ENCODE results near the gene BYSL.

BYSL gene

DNA sequence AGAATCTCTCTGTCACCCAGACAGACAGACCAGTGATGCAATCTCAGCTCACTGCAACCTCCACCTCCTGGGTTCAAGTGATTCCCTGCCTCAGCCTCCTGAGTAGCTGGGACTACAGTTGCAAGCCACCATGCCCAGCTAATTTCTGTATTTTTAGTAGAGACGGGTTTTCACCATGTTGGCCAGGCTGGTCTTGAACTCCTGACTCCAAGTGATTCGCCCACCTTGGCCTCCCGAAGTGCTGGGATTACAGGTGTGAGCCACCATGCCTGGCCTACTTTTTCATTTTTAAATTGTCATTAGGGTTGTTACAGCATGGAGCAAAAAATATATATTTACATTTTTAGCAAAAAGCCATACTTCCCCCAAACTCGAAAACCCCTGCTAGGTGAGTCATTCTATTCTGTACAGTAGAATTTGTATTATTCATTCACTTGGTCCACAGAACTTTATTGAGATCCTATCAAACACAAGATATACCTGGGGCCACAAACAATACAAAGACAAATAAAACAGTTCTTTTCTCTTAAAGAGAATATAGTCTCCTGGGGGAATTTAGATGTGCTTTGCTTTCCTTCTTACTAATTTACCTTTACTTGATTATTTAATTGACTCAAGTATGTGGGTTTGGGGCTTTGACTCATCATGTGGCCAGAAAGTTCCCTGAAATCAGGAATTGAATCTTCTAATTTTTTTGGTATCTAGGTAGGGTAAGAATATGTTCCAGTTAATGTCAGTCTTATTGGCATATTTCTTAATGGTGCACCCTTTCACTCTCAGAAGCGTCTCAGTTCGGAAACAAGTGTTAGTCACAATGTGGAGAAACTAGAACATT, 36.9 kb downstream of the BYSL start:
- no peak for DNase-seq (ENCODE audit: low spot score)
- H3K27me3 ChIP-seq (ENCODE audit: insufficient read depth, poor library complexity, severe bottlenecking), result no peaks in the 10 kb centered on the region
- TF ChIP-seq, protein P1, sequence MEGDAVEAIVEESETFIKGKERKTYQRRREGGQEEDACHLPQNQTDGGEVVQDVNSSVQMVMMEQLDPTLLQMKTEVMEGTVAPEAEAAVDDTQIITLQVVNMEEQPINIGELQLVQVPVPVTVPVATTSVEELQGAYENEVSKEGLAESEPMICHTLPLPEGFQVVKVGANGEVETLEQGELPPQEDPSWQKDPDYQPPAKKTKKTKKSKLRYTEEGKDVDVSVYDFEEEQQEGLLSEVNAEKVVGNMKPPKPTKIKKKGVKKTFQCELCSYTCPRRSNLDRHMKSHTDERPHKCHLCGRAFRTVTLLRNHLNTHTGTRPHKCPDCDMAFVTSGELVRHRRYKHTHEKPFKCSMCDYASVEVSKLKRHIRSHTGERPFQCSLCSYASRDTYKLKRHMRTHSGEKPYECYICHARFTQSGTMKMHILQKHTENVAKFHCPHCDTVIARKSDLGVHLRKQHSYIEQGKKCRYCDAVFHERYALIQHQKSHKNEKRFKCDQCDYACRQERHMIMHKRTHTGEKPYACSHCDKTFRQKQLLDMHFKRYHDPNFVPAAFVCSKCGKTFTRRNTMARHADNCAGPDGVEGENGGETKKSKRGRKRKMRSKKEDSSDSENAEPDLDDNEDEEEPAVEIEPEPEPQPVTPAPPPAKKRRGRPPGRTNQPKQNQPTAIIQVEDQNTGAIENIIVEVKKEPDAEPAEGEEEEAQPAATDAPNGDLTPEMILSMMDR (IDR thresholded peaks at IDR 0.05; ENCODE audit: poor library complexity, severe bottlenecking), result no peak

DNA sequence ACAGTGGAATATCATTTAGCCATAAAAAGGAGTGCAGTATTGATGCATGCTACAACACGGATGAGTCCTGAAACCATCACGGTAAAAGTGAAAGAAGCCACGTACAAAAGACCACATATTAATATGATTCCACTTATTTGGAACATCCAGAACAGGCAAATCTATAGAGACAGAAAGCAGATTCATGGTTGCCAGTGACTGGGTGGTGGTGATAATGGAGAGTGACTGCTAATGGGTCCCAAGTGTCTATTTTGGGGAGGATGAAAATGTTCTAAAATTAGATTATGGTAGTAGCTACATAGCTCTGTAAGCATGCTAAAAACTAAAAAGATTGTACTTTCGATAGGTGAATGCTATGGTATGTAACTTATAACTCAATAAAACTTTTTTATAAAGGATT, 38.7 kb downstream of the BYSL start:
- Histone ChIP-seq H3K9me3 (ENCODE audit: severe bottlenecking) (no peaks in the 10 kb centered on the region), H3K36me3 (ENCODE audit: low read depth) (no peaks in the 10 kb centered on the region), H3K27ac (ENCODE audit: poor library complexity, severe bottlenecking) (no peak overlapping the region), H3K4me1 (ENCODE audit: insufficient read depth, poor library complexity, severe bottlenecking) (no peaks in the 10 kb centered on the region), H3K27me3 (ENCODE audit: insufficient read depth, poor library complexity, severe bottlenecking) (no peaks in the 10 kb centered on the region), H3K4me3 (ENCODE audit: severe bottlenecking) (no peak overlapping the region)
- TF ChIP-seq, protein P1 (IDR thresholded peaks at IDR 0.05; ENCODE audit: poor library complexity, severe bottlenecking), result no peak
- no peak for ATAC-seq (ENCODE audit: low read depth)
- no peak for DNase-seq (ENCODE audit: low spot score)

More for the DNA sequence above, 36.9 kb downstream of the BYSL start:
- Histone ChIP-seq H3K4me3 (ENCODE audit: severe bottlenecking) (no peak overlapping the region), H3K9me3 (ENCODE audit: severe bottlenecking) (no peaks in the 10 kb centered on the region), H3K36me3 (ENCODE audit: low read depth) (no peaks in the 10 kb centered on the region), H3K27ac (ENCODE audit: poor library complexity, severe bottlenecking) (no peak overlapping the region), H3K4me1 (ENCODE audit: insufficient read depth, poor library complexity, severe bottlenecking) (no peaks in the 10 kb centered on the region)
- no peak for ATAC-seq (ENCODE audit: low read depth)

DNA sequence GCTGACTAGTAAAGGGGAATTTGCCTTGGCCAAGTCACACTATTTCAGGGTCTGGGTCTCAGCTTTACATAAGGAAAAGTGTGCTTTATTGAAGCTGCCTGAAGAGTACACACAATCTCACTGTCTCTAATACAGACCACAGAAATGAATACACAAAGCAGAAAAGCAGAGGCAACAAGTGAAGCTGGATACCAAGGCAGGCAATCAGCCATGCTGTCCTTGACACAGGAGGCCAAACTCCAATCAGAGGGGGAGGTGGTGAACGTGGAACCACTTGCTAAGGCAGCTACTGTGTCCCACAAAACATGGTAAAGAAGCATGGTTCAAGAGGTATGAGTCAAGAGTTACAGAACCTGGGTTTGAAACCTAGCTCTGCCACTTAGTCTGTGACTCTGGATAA, 42.1 kb downstream of the BYSL start:
- no peak overlapping the region for H3K27ac ChIP-seq (ENCODE audit: poor library complexity, severe bottlenecking)
- no peak for DNase-seq (ENCODE audit: low spot score)
- no peak for ATAC-seq (ENCODE audit: low read depth)
- H3K36me3 ChIP-seq (ENCODE audit: low read depth), result no peaks in the 10 kb centered on the region
- TF ChIP-seq, protein P1 (IDR thresholded peaks at IDR 0.05; ENCODE audit: poor library complexity, severe bottlenecking), result no peak
- H3K9me3 ChIP-seq (ENCODE audit: severe bottlenecking), result no peaks in the 10 kb centered on the region
- H3K4me1 ChIP-seq (ENCODE audit: insufficient read depth, poor library complexity, severe bottlenecking), result peaks cover 21% of the 10 kb centered on the region
- no peaks in the 10 kb centered on the region for H3K27me3 ChIP-seq (ENCODE audit: insufficient read depth, poor library complexity, severe bottlenecking)
- no peak overlapping the region for H3K4me3 ChIP-seq (ENCODE audit: severe bottlenecking)

DNA sequence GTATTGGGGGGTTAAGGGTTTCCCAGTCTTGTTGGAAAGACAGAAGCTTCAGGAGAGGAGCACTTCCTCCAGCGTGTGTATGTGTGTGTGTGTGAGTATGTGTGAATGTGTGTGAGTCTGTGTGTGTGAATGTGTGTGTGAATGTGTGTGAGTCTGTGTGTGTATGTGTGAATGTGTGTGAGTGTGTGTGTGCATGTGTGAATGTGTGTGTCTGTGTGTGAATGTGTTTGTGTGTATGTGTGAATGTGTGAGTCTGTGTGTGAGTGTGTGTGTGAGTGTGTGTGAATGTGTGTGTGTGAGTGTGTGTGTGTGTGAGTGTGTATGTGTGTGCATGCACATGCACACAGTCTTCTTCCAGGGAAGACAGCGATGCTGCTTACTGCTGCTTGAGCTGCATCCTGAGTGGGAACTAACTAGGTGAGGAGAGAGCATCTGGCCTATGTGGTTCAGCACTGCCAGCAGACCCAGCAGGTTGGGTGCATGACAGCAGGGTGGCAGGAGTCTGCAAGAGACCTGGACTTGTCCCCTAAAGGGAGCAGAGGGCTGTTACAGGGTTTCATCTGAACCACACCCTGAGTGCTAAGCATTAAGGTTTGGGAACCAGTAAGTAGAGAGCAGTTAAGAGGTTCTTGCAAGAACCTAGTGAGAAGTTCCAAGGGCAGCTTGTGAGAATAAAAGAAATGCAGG, 43.0 kb downstream of the BYSL start:
- no peak overlapping the region for H3K27ac ChIP-seq (ENCODE audit: poor library complexity, severe bottlenecking)
- no peaks in the 10 kb centered on the region for H3K36me3 ChIP-seq (ENCODE audit: low read depth)
- H3K4me1 ChIP-seq (ENCODE audit: insufficient read depth, poor library complexity, severe bottlenecking), result peaks cover 21% of the 10 kb centered on the region
- ATAC-seq (ENCODE audit: low read depth), result no peak
- H3K4me3 ChIP-seq (ENCODE audit: severe bottlenecking), result no peak overlapping the region
- H3K27me3 ChIP-seq (ENCODE audit: insufficient read depth, poor library complexity, severe bottlenecking), result no peaks in the 10 kb centered on the region
- no peaks in the 10 kb centered on the region for H3K9me3 ChIP-seq (ENCODE audit: severe bottlenecking)
- TF ChIP-seq, protein P1 (IDR thresholded peaks at IDR 0.05; ENCODE audit: poor library complexity, severe bottlenecking), result no peak
- no peak for DNase-seq (ENCODE audit: low spot score)

All from RWPE2 (cell line).